AG04449 (cell line): Measurements from ENCODE around the gene COL23A1.

Source experiments
- CTCF ChIA-PET: fragments of 350-600 bp; formaldehyde crosslinking; extraction: SDS; loops from one replicate; lab custom pipeline; 2021; ENCODE audit warnings: antibody characterized with exemption; lab: Yijun Ruan, JAX
- POLR2A ChIA-PET: fragments of 400-600, 350-600 bp; formaldehyde crosslinking; extraction: SDS; loops from one replicate; lab custom pipeline; 2020; ENCODE audit warnings: antibody characterized with exemption, inconsistent platforms; lab: Yijun Ruan, JAX
- DNase-seq: peaks from one replicate; pipeline ENCODE4 v3.0.0-alpha.2; 2010; ENCODE audit warnings: low read depth, low spot score
- H3K4me3 ChIP-seq: 2 replicates; pipeline ENCODE4 v1.5.1; 2011; ENCODE audit warnings: low read depth, mild to moderate bottlenecking, control low read depth, low read length
- CTCF ChIP-seq: IDR thresholded peaks from one replicate; pipeline ENCODE4 v1.5.1; 2011; ENCODE audit warnings: mild to moderate bottlenecking, moderate library complexity, low read length, control low read depth, inconsistent platforms; ENCODE audit not compliant: insufficient read depth; ENCODE audit errors: missing control alignments

The COL23A1 gene

DNA sequence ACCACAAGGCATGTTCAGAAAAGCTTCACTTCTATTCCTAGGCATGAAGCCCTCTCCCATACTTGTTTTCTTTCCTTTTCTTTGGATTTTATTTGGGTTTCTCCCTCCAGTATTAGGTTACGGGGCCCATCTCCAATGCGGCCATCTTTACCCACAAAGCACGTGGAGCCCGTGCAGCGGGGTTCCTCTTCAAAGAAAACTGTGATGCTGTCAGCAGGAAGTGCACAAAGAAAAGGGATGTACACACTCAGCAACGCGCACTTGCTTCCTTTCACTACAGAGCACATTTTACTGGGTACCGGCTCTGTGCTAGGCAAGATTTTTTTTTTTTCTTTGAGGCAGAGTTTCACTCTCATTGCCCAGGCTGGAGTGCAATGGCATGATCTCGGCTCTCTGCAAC, 106.6 kb downstream of the COL23A1 start:
- ChIA-PET POLR2A (no interaction called here), CTCF (no interaction called here)

GRCh38 chr5:178479261-178479660, 110.9 kb downstream of the COL23A1 start:
- no peak for TF ChIP-seq CTCF
- CTCF ChIA-PET, result no interaction called here
- no peak for DNase-seq

More for the DNA sequence above, 106.6 kb downstream of the COL23A1 start:
- H3K4me3 ChIP-seq, result no peak overlapping the region
- no peak for TF ChIP-seq CTCF
- DNase-seq, result no peak

DNA sequence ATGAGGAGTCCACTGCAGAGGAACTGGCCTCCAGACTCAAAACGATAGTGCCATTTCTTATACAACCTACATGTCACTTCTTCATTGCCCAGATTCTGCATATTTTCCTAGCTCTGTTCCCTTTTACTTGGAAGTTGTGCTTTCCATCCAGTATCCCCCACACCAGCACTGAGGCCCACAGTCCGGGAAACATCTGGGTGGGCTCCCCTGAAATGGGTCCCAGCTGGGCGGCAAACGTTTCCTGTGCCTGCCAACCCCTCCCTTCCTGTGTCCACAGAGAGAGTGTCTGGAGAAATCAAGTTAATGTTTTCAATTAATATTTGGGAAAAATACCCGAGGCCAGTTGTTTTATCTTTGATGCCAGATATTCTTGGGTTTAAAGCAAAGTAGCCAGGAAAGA, 111.8 kb downstream of the COL23A1 start:
- ChIA-PET POLR2A (no interaction called here), CTCF (no interaction called here)
- DNase-seq, result no peak
- TF ChIP-seq CTCF, result no peak
- no peak overlapping the region for H3K4me3 ChIP-seq

More at GRCh38 chr5:178479261-178479660, 110.9 kb downstream of the COL23A1 start:
- POLR2A ChIA-PET, result no interaction called here
- no peak overlapping the region for H3K4me3 ChIP-seq

DNA sequence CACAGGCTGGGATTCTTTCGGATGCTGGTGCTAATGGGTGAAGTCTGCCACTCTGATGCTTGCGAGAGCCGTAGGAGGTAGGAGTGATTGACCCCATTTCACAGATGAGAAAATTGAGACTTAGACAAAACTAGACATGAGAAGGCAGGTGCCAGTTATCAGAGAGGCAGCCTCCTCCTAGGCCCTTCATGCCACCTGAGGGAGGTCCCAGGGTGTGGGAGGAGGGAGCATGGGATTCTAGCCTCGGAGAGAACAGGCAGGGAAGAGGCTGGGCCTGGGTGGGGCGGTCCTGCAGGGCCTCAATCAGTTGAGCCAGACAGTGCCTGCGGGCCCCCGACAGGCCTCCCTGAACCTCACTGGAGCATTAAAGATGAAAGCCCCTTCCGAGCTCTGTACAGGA, 112.4 kb downstream of the COL23A1 start:
- CTCF ChIA-PET, result no interaction called here
- H3K4me3 ChIP-seq, result no peak overlapping the region
- DNase-seq, result no peak
- POLR2A ChIA-PET, result no interaction called here
- no peak for TF ChIP-seq CTCF

GRCh38 chr5:178476972-178477754, 113.0 kb downstream of the COL23A1 start:
- TF ChIP-seq CTCF, result no peak
- POLR2A ChIA-PET, result no interaction called here
- H3K4me3 ChIP-seq, result no peak overlapping the region
- no peak for DNase-seq
- CTCF ChIA-PET, result no interaction called here

DNA sequence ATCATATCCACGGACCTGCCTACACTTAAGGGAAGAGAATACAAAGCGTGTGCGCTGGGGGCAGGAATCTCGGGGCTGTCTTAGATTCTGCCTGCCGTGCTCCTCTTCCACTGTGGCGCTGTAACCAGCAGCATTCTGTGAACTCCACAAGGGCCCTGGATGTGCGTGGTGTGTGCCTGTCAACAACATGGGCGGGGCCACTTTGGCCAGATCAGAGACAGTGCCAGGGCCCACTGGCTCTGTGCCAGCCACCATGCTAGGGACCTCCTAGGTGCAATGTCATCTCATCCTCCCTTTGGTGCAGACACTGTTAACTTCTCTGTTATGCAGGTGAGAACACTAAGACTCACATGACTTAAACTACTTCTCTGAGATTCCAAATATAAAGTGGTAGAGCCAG, 113.7 kb downstream of the COL23A1 start:
- no peak for DNase-seq
- H3K4me3 ChIP-seq, result no peak overlapping the region
- ChIA-PET CTCF (no interaction called here), POLR2A (no interaction called here)
- TF ChIP-seq CTCF, result no peak
